Ovary (tissue), 3 donors: Measurements from ENCODE around the gene STK10.

Experiments used
- EP300 ChIP-seq: sonication (generic); formaldehyde crosslinking; IDR thresholded peaks from one replicate; pipeline ENCODE4 v1.6.1; 2017; ENCODE audit warnings: antibody characterized with exemption
- POLR2A ChIP-seq: fragments of 450-650 bp; IDR thresholded peaks from one replicate; pipeline ENCODE4 v1.6.1; 2017; ENCODE audit warnings: antibody characterized with exemption, mild to moderate bottlenecking, moderate library complexity
- TF ChIP-seq, protein P1 (sequence below), 3 donors: fragments of 450-650 bp in 2 of 3; fragments of 200-600 bp in 1 of 3; IDR thresholded peaks; one replicate each; pipeline versions ENCODE4 v1.5.1 to v1.8.0; 2016 to 2022; ENCODE audit warnings: antibody characterized with exemption in 3 of 3, mild to moderate bottlenecking in 1 of 3
- donor health status: DM: no; HTN: no; CAD: no.

DNA sequence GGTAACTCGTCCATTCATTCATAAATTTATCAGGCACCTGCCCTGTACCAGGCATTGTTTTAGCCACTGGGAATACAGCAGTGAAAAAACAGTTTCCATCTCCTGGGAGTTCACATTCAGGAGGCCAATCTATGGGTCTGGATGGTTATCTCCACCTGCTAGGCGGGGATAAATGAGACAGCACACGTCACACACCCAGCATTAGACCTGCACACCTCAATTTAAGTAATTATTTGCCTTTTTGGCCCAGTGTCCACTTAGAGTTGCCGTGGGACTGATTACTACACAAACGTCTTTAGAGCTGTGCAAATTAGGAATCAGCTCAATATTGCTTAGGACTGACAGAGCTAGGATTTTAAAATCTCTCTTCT lies 46.1 kb downstream of the STK10 start:
- TF ChIP-seq, protein P1, sequence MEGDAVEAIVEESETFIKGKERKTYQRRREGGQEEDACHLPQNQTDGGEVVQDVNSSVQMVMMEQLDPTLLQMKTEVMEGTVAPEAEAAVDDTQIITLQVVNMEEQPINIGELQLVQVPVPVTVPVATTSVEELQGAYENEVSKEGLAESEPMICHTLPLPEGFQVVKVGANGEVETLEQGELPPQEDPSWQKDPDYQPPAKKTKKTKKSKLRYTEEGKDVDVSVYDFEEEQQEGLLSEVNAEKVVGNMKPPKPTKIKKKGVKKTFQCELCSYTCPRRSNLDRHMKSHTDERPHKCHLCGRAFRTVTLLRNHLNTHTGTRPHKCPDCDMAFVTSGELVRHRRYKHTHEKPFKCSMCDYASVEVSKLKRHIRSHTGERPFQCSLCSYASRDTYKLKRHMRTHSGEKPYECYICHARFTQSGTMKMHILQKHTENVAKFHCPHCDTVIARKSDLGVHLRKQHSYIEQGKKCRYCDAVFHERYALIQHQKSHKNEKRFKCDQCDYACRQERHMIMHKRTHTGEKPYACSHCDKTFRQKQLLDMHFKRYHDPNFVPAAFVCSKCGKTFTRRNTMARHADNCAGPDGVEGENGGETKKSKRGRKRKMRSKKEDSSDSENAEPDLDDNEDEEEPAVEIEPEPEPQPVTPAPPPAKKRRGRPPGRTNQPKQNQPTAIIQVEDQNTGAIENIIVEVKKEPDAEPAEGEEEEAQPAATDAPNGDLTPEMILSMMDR (IDR thresholded peaks at IDR 0.05): no peak
- TF ChIP-seq POLR2A (no peak), EP300 (no peak)
